K562 (cell line): ENCODE measurements around the gene HOPX. TPM values are rescaled to one million over a fixed set of nuclear protein-coding genes. Genes with fewer than 3 reads are reported as not detected.

Experiments
- HINFP ChIP-seq: fragments of 450-650 bp; conservative IDR thresholded peaks from 2 replicates; pipeline ENCODE4 v1.6.1; 2016; ENCODE audit warnings: missing genetic modification characterization, low read depth, mild to moderate bottlenecking, control low read depth, missing compliant biosample characterization
- HMBOX1 ChIP-seq: sonication (generic); IDR thresholded peaks from 2 replicates; pipeline ENCODE4 v1.6.1; 2016
- NCOR1 ChIP-seq: fragments of 450-650 bp; IDR thresholded peaks from 2 replicates; pipeline ENCODE4 v1.6.1; 2016; ENCODE audit warnings: mild to moderate bottlenecking, moderate library complexity
- ZBTB40 ChIP-seq, 2 experiments: fragments of 450-650 bp in 1 of 2; sonication (generic) in 1 of 2; formaldehyde crosslinking in 1 of 2; IDR thresholded peaks; 2 replicates each; pipeline versions ENCODE4 v1.7.1 to v1.9.0; 2016 to 2022; ENCODE audit warnings: inconsistent platforms in 1 of 2, mild to moderate bottlenecking in 1 of 2, missing genetic modification reagents in 1 of 2
- ZNF717 ChIP-seq: fragments of 250-450 bp; sonication (Bioruptor Pico); IDR thresholded peaks from 2 replicates; pipeline ENCODE4 v1.5.0; 2021
- polyA plus RNA-seq, 8 experiments: library from polyadenylated mRNA; depleted of rRNA in 4 of 8; stranded (reverse) in 5 of 8; unstranded in 3 of 8; fragments of >200 nt; fragmentation: Nextera tagmentation in 2 of 8; fragmentation: Illumina TruSeq in 1 of 8; extraction: Ambion mirVana in 2 of 8; extraction: Trizol in 1 of 8; gene quantifications; 2 replicates each; pipeline versions ENCODE4 v1.2.1 to v1.2.3, GENCODE V29; 2011 to 2014; ENCODE audit warnings: inconsistent platforms in 1 of 8, missing spikeins in 1 of 8
- total RNA-seq, 7 experiments: library from RNA; depleted of rRNA in 6 of 7; stranded (reverse); fragments of >200 nt in 6 of 7; fragmentation: Illumina TruSeq in 2 of 7; extraction: Trizol in 2 of 7; gene quantifications; 2 replicates each; pipeline versions ENCODE4 v1.2.1 to v1.2.3, GENCODE V29; 2011 to 2021; ENCODE audit warnings: low replicate concordance in 1 of 7

HOPX gene
- total and polyA plus RNA-seq, 9 of the 15 experiments (the other 6 are each of a cell fraction or from before 2014, with no cell fraction given) = 0.24 TPM; not detected in 8

- TF ChIP-seq HINFP = no peak
- TF ChIP-seq HMBOX1 = no peak
- no peak for TF ChIP-seq NCOR1
- TF ChIP-seq ZBTB40 (IDR thresholded peaks at IDR 0.05) = no peak
- no peak for TF ChIP-seq ZBTB40 (CRISPR knock-in tag; IDR thresholded peaks at IDR 0.05)
- TF ChIP-seq ZNF717 (CRISPR knock-in tag) = no peak
- TF ChIP-seq, all 486 proteins: peak for 0
These were observed 22.3 kb upstream of the HOPX start (continued) for GRCh38 chr4:56703378-56703777.
